Activated T-cell treated with anti-CD3 and anti-CD28 coated beads for 1 hour (primary cell): ENCODE data around the gene C11orf68.

ENCODE experiments used
- DNase-seq: peaks from one replicate; pipeline ENCODE4 v3.0.0-alpha.2; 2020; ENCODE audit warnings: low read depth

C11orf68 gene

DNA sequence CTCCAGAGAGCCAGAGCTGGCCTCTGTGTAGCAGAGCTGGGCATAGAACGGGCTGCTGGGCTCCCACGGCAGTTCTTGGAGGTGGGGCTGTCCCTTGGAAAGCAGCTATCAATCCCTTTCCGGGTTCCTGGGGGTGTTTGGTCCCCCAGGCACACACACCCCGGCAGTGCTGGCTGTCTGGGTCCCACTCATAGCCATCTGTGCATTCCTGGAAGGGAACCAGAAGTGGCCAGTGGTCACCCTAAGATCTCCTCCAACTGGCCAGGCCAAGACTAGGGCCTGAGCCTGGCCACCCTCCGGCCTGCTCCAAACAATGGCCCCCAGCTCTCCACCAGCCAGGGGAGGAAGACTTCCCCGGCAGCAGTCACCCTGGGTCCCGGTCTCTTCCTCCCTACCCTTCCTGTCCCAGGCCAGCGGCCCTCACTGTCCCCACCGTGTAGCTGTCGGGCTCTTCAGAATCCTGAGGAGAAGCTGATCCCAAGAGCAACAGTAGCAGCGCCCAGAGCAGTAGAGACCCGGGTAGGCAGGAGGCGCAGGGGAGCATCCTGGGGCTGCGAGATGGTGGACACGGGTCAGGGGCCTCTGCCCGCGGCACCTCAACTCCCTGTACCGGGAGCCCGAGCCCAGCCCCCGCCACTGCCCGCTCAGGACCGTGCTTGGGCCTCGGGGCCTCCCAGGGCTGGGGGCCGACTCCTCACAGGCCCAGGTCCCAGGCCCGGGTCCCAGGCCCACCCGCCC lies 46.9 kb downstream of the C11orf68 start:
- no peak for DNase-seq

DNA sequence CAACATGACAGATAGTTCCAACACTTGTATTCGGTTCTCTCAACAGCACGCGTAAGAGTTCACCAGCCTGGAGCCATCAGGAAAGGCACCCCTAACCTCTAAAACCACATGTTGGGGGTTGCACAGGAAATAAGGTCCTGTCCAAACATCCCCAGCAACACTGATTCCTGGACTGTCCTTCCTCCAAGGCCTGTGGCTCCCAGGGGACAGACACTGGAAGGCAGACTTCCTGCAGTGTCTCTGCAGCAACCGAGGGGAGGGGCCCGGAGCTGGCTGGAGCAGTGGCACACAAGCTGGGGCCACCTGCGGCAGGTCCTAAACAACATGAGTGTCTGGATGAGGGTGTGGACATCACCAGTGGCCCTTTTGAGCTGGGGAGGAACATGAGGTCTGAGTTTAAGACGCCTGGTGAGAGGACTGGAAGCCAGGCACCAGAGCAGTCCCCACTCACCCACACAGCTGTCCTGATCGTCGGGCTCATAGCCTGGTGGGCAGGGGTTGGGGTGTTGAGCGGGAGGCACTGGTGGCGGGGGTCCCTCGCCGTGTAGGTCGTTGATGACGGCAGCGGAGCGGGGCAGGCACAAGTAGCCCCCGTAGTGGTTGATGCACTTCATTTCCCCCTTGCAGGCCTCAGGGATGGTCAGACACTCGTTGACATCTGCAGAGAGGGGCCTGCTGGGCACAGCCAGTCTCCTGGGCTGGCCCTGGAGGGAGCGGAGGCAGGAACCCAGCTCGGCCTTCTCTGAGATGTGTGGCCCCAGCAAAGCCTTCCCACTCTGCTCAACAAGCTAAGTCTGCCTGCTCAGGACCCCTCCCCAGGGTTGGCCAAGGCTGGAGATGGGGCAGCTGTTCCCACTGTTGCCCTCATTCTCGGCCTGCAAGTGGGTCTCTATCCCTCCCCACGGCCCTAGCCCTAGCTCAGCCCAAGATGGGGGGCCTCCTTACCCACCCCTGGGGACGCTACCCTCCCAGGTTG lies 47.9 kb downstream of the C11orf68 start:
- no peak for DNase-seq

DNA sequence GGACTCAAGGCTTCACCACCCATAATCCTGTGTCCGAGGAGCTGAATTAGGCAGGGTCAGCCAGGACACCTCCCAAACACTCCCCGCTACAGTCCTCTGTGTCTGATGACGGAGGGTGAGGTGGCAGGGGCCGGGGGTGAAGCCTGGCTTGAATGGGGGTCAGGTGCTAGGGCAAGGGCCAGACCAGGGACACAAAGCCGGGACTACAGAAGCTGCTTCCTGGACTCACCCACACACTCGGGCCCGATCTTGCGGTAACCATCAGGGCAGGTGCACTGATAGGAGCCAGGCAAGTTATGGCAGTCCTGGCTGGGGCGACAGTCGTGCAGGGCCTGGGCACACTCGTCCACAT lies 48.6 kb downstream of the C11orf68 start:
- no peak for DNase-seq

DNA sequence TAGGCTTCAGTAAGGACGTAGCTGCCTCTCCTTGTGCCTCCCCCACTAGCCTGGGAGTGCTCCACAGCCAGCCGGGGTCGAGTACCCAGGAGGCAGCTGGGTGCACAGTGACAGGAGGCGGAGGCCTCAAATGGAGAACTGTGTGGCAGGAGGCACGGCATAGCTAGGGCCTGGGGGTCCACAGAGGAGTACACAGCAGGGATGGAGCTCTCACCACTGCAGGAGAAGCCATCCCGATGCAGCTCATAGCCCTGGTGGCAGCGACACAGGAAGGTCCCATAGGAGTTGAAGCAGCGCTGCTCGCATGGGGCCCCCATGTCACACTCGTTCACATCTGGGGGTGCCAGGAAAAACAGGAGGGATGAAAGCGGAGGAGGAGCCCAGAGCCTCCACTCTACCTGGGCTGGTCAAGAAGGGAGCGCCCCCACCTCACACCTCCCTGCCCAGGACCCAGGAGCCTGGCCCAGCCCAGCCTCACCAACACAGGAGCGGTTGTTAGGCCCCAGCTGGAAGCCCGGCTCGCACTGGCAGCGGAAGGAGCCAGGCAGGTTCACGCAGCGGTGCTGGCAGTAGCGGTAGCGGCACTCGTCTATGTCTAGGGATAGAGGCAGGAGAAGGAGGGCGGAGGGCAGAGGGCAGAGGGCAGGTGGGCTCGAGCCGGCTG lies 49.1 kb downstream of the C11orf68 start:
- no peak for DNase-seq

DNA sequence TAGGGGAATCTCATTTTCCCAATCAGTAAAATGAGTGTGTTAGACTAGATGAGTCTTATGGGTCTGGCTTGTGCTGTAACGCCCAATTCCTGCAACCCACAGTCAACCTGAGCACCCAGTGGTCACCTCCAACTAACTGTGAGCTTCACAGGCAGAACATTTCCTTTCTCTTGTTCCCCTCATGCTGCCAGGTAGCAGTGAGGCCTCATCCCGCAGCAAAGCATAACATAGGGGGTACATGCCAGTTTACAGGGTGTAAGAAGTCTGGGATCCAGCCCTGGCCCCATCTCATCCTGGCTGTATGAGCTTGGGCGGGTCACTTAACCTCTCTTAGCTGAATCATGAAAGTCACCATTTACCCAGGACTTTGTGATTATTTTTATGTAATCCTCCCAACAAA lies 50.0 kb downstream of the C11orf68 start:
- DNase-seq = no peak

DNA sequence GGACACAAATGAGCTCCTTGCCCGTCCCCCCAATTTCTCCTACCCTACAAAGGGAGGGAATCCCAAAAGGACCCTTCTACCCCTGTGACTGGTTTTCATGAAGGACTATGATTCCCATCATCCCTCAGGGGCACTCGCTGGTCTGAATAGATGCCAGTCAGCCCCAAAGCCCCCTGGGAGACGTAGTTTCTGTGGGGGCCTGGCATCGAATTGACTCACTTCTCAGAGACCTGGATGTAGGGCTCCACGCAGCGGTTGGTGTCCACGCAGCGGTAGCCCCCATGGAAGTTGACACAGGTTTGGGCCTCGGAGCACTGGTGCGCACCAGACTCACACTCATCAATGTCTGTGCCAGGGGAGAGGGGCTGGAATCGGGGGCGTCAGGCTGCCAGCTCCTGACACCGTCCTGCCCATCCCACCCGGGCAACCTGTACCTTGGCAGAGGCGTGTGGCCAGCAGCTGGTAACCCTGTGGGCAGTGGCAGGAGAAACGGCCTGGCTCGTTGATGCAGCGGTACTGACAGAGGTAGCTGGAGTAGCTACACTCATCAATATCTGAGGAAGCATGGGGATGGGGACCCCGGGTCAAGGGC lies 50.7 kb downstream of the C11orf68 start:
- no peak for DNase-seq

DNA sequence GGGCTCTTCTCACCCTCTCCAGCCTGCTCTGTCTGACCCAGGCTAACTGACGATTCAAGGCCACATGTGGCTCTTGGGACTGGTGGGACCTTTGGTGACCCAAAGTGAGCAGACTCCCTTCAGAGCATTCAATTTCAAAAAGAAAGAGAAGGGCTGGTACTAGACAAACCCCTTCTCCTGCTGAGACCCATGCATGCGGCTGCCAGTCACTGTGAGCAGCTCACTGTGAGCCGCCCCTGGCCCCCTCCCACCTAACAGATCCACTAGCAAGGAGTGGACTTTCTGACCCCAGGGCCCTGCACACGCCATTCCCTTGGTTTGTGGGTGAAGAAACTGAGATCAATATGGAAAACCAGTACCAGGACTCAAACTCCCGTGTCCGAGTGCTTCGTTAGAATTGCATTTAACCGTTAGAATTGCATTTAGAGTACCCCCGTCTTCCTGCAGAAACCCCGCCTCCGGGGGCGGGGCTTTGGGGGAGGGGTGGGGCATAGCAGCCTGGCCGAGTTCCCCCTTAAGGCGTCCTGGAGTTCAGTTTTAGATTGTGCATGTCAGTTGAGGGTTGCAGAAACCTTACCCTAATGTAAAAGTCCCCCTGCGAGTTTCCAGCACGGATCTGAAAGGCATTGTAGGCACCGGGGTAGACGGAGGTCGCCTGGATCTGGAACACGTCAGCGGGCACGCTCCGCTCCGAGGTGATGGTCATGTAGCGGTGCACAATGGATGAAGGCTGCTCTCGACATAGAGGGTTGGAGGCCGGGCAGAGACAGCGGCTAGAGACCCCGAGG lies 51.4 kb downstream of the C11orf68 start:
- DNase-seq = no peak
